ENCODE measurements around the gene NUBP2.
"Not testable (repeated sequence)": the region's sequence is repeated elsewhere in the genome, so short reads cannot be mapped to it uniquely, and the experiment has no call there.

Gene NUBP2

DNA sequence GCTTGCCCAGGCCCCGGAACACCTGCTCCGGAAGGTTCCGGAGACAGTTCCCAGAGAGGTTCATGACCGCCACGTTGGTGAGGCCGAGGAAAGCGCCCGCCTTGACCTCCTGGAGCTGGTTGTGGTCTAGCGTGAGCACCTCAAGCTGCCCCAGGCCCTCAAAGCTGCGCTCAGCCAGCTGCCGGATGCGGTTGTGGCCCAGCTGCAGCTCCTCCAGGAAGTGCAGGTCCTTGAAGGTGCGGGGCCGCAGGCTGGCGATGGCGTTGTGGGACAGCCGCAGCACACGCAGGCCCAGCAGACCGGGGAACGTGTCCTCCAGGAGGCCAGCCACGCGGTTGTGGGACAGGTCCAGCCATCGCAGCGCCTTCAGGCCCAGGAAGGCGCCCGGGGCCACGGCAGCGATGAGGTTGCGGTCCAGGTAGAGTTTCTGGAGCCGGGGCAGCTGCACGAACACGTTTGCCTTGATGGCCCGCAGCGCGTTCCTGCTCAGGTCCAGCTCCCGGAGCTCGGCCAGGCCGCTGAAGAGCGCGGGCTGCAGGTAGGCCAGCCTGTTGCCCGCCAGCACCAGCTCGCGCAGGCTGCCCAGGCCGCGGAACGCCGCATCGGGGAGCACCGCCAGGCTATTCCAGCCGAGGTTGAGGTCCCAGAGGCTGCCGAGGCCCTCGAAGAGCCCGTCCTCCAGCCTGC is 8.6 kb downstream of the NUBP2 start:
- DNase-seq (ENCODE audit: insufficient read length, low spot score) (no peak), FAIRE-seq (no peak)
- TF ChIP-seq, protein P1, sequence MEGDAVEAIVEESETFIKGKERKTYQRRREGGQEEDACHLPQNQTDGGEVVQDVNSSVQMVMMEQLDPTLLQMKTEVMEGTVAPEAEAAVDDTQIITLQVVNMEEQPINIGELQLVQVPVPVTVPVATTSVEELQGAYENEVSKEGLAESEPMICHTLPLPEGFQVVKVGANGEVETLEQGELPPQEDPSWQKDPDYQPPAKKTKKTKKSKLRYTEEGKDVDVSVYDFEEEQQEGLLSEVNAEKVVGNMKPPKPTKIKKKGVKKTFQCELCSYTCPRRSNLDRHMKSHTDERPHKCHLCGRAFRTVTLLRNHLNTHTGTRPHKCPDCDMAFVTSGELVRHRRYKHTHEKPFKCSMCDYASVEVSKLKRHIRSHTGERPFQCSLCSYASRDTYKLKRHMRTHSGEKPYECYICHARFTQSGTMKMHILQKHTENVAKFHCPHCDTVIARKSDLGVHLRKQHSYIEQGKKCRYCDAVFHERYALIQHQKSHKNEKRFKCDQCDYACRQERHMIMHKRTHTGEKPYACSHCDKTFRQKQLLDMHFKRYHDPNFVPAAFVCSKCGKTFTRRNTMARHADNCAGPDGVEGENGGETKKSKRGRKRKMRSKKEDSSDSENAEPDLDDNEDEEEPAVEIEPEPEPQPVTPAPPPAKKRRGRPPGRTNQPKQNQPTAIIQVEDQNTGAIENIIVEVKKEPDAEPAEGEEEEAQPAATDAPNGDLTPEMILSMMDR (IDR thresholded peaks at IDR 0.05; ENCODE audit: insufficient read depth, missing control alignments): no peak

DNA sequence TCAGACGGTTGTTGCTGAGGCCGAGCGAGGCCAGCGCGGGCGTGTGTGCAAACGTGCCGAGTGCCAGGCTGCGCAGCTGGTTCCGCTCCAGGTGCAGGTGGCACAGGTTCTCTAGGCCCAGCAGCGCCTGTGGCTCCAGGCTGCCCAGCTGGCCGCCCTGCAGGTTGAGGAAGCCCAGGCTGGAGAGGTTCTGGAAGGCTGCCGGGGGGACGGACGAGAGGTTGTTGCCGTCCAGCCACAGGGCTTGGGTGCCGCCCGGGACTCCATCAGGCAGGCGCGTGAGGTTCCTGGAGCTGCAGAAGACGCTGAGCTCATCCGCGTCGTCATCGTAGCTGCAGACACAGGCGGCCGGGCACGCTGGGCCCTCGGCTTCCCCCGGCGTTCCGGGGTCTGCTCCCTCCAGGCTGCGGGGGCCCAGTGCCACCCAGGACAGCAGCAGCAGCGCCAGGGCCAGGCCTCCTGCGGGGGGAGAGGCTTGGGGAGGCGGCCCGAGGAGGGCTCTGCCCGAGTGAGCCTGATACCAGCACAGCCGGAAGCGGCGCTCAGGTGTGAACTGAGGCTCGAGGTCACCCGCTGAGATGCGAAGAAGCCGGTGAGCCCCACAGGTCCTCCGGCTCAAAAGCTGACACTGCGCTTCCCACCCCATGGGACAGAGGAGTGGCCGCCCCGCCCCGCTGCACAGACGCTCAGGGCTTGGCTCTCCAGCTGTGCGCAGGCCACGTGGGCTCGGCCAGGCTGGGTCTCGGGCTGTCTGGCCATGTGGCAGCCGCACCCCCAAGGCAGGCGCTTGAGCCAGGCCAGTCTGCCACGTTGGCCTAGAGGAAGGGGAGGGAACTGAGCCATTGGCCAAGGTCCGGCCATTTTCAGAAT is 9.4 kb downstream of the NUBP2 start:
- TF ChIP-seq, protein P1 (IDR thresholded peaks at IDR 0.05; ENCODE audit: insufficient read depth, missing control alignments): no peak
- DNase-seq (ENCODE audit: insufficient read length, low spot score) (no peak), FAIRE-seq (no peak)

DNA sequence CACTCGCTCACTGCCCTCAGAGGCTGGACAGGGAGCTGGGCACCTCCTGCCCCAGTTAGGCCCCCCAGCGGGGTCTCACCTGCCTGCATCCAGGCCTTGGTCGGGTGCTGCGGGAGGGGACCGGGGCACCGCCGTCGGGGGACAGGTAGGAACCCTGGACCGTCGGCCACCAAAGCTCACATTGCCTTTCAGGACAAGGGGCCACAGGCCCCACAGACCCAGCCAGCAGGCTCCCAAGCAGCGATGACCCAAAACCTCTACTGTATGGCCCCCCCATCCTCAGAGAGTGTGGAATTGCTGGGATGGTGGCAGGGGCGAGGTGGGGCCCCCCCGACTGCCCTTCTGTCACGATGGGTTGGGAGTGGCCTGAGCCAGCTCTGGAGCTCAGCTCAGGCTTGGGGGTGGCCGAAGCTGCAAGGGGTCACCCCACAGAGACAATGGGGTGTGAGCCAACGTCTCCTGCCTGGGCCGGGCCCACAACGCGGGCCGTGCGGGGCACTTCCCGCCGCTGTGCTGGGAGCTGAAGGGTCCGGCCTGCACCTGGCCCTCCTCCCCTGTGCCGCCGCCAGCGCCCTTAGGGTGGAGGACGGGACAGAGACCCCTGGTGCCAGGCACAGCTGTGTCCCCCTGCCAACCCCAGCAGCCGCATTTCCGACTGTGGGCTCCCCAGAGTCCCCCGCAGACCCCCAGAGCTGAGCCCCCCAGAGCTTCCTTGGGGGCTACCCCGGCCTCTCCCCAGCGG is 10.2 kb downstream of the NUBP2 start:
- DNase-seq (ENCODE audit: insufficient read length, low spot score) (no peak), FAIRE-seq (no peak)
- TF ChIP-seq, protein P1 (IDR thresholded peaks at IDR 0.05; ENCODE audit: insufficient read depth, missing control alignments): no peak

DNA sequence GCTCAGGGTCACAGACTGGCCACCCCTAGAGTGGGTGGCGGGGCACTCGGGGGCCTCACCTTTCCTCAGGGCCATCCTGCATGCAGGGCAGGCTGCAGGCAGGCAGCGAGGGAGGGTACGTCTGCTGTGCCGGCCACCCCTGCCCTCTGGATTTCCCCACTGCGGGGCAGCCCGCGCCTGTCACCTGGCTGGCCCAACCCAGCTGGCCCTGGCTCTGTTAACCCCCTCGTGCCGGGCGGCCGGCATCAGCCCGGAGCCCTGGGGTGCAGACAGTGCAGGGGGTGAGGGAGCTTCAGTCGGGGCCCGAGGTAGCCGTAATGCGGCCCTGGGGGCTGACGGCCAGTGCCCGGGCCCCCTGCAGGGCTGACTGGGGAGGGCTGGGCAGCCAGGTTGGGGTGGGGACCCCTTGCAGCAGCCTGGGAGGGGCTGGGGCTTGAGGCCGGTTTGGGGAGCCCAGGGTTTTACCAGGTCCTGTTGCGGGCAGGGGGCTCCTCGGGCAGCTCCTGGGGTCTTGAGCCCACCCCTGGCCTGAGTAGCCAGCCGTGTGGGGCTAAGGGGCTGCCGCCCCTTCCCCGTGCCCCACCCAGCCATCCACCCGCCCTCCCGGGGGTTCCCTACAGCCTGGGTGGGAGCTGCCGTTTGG is 10.9 kb downstream of the NUBP2 start, which contains the start of gene IGFALS:
Gene IGFALS, minus strand, starts transcription at position 128 of the 643 bp plus-strand sequence. Its CDS starts 53 bp downstream, at position 75.
- no peak for FAIRE-seq
- TF ChIP-seq, protein P1 (IDR thresholded peaks at IDR 0.05; ENCODE audit: insufficient read depth, missing control alignments): no peak

DNA sequence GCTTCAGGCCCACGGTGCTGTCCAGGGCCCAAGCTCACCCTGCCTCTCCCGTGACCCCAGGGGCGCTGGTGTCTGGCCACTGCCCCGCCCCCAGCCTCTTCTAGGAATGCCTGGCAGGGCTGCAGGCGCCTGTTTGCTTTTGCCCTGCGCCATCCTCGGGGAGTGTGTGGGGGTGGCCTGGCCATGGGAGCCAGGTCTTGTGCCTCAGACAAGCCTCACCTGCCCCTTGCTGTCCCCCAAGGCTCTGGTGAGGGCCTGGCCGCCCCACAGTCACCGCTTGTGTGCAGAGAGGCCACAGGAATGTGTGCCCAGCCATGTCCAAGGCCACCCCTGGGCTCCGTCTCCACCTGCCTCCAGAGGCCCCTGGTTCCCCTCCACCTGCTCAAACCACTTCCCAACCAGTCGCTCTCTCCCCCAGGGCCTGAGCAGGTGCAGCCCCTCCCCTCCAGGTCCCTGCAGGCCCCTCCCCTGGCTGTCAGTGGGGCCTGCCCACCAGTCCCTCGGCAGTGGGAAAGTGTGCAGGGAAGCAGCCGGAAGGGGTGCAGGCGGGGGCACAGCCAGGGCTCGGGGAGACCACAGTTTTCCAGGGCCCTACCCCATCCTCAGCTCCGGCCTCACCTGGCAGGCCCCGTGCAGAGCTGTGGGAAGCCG is 11.6 kb downstream of the NUBP2 start:
- FAIRE-seq: no peak
- TF ChIP-seq, protein P1 (IDR thresholded peaks at IDR 0.05; ENCODE audit: insufficient read depth, missing control alignments): no peak
- DNase-seq (ENCODE audit: insufficient read length, low spot score): no peak

More for the DNA sequence above, 10.9 kb downstream of the NUBP2 start, which contains the start of gene IGFALS:
- no peak for DNase-seq (ENCODE audit: insufficient read length, low spot score)

DNA sequence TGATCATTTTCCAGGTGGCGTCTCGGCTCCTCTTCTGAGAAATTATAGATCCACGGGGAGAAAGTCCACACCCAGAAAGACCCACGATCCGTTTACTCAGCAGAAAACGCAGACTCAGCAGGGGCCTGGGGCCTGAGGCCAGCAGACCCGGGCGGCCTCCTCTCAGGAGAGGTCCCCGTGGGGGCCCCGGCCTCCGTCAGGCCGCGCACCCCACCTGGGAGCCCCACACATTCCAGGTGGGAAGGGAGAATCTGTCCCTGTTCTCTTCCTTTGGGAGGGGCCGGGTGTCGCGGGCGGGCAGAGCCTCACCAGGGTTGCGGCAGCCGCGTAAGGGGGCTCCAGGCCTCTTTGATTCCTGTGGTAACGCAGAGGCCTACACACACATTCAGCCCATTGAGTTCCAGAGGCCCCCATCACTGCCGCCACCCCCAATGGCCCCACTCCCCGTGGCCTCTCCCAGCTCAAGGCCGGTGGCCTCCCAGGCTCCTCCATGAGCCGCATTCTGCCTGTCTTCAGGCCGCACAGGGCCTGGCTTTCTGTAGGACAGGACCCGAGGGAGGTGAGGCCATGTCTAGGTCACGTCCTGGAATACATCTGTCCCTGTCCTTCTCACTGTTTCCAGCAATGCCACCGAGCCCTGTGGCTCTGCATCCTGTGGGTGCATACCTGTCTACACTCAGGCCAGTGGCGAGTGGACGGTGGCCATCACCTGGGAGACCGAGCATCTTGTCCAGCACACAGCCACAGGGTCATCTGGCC is 12.3 kb downstream of the NUBP2 start:
- FAIRE-seq: no peak
- TF ChIP-seq, protein P1 (IDR thresholded peaks at IDR 0.05; ENCODE audit: insufficient read depth, missing control alignments): no peak
- no peak for DNase-seq (ENCODE audit: insufficient read length, low spot score)

DNA sequence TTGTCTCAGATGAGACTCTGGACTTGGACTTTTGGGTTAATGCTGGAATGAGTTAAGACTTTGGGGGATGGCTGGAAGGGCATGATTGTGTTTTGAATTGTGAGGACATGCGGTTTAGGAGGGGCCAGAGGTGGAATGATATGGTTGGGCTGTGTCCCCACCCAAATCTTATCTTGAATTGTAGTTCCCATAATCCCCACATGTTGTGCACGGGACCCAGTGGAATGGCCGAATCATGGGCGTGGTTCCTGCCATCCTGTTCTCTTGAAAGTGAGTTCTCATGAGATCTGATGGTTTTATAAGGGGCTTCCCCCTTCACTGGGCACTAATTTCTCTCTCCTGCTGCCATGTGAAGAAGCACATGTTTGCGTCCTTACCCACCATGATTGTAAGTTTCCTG is 16.5 kb downstream of the NUBP2 start:
- not testable (repeated sequence) for FAIRE-seq

More for the DNA sequence above, 16.5 kb downstream of the NUBP2 start:
- DNase-seq (ENCODE audit: insufficient read length, low spot score): not testable (repeated sequence)

All from D721Med (cell line).